Measurements from ENCODE around the gene PET117.

PET117 gene

DNA sequence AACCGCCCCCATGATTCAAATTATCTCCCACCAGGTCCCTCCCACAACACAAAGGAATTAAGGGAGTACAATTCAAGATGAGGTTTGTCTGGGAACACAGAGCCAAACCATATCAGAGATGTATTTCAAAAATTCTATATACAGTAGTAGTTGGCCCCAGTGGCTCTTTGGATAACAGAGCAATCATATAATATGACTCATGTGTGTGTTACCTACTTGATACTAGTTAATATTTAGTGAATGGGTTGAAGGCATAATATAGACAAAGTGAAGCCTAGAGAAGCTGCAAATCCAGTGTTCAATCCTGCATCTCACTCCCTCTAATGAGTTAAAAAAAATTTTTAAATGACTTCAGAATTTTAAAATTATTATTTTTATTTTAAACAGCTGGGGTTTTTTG is 43.2 kb downstream of the PET117 start:
- TF ChIP-seq ZNF274 (IDR thresholded peaks at IDR 0.05; ENCODE audit: low read depth, low read length) = no peak

DNA sequence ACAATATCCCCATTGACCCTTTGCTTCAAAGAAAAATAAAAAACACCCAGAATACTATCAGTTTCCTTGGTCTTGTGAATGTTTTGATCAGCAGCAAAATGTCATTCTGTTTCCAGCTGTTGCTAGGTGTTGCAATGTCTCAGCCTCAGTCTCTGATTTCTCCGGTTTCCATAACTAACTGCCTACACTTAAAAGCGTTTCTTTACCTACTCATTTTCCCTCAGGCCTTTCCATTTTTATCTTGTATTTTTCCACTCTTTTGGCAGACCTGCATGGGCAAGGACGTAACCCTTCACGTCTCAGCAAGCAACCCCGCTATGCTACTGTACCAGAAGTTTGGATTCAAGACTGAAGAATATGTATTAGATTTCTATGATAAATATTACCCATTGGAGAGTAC is 49.4 kb downstream of the PET117 start:
- TF ChIP-seq ZNF274 (IDR thresholded peaks at IDR 0.05; ENCODE audit: low read depth, low read length) = no peak
- H3K4me3 ChIP-seq (ENCODE audit: low read length) = no peak overlapping the region

More for the DNA sequence above, 43.2 kb downstream of the PET117 start:
- no peak overlapping the region for H3K4me3 ChIP-seq (ENCODE audit: low read length)

DNA sequence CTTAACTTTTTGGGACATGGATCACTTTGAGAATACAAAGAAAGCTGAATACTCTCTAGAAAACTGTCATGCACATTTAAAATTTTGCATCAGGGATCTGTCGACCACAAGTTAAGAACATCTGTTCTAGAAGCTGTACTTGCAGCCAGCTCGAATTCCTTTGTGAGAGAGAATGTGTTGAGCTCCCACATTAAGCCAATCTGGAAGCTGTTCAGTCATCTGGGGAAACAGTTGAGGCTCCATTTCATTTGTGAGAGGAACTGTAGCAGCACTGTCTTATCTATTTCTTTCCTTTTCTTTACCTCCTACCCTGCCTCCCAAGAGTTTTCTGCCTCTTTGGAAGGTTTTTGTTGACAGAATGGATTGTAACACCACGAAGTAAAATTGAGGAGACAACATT is 50.8 kb downstream of the PET117 start:
- no peak for TF ChIP-seq ZNF274 (IDR thresholded peaks at IDR 0.05; ENCODE audit: low read depth, low read length)
- H3K4me3 ChIP-seq (ENCODE audit: low read length) = no peak overlapping the region

DNA sequence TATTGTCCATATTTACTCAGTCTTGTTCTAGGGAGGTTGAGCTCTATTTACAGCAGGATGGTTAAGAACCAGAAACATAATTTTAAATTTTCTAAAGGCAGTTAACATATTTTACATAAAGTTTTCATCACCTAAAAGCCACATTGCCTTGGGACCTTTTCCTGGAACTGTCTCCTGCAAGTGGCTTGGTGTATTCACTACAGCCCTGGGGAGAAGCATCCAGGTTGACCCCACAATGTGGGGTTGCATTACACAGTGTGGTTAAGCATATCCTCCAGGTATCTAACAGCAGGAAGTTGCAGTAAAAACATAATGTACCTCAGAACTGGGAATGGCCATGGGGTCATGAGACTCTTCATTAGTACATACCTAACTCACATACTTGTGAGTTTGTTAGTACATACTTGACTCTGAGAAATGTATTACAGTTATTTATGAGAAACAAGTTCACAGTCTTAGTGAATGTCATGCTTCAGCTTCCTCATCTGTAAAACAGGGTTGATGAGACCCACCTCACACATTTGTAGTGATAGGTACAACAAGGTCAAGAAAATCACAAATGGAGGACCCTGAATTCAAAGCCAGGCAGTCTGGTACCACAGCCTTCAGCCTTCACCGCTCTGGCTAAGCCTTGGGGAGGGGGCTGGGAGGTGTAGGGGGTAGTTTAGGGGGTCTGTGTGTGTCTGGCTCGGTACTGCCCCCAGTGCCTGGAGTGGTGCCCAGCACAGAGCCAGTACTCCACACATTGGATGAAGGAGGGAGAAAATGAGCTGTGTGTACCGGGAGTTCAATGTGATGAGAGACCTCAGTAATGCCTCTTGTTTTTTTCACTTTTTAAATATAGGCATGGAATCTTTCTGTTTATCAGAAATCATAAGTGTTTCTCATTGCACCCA is 52.9 kb downstream of the PET117 start:
- no peak overlapping the region for H3K4me3 ChIP-seq (ENCODE audit: low read length)
- TF ChIP-seq ZNF274 (IDR thresholded peaks at IDR 0.05; ENCODE audit: low read depth, low read length) = no peak

DNA sequence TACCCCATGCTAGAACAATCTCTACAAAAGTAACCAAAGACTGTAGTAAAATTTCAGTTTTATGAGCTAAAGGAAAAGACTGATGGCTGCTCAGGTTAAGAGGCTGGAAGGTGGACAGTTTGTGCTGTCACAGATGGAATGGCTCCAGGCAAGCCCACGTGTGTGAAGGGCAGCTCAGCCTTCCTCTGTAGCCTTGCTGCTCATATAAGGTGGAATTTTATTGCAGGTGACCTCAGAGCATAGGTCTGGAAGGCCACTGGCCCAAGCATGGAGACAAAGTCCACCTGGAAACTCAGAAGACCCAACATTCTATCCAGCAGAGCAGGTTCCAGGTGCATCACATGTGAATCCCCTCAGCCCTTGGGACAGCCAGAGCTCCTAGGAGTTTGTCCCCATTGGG is 53.6 kb downstream of the PET117 start:
- no peak for TF ChIP-seq ZNF274 (IDR thresholded peaks at IDR 0.05; ENCODE audit: low read depth, low read length)
- H3K4me3 ChIP-seq (ENCODE audit: low read length) = no peak overlapping the region
